Endothelial cell (in vitro differentiated cells): Measurements from ENCODE around the gene GRIP1. TPM values are rescaled to one million over a fixed set of nuclear protein-coding genes. Genes with fewer than 3 reads are reported as not detected.

Source experiments
- DNase-seq: peaks from one replicate; pipeline ENCODE4 v3.0.0; 2021; ENCODE audit warnings: low spot score
- H3K27ac Mint-ChIP-seq: one replicate; pipeline ENCODE4 v1.8.0; 2021; ENCODE audit warnings: mixed read lengths, inconsistent platforms; ENCODE audit not compliant: unreplicated experiment
- H3K27me3 Mint-ChIP-seq: one replicate; pipeline ENCODE4 v1.8.0; 2021; ENCODE audit warnings: mild to moderate bottlenecking, moderate library complexity, mixed read lengths, inconsistent platforms; ENCODE audit not compliant: unreplicated experiment
- H3K36me3 Mint-ChIP-seq: one replicate; pipeline ENCODE4 v1.8.0; 2021; ENCODE audit warnings: mild to moderate bottlenecking, low read depth, mixed read lengths, inconsistent platforms; ENCODE audit not compliant: unreplicated experiment
- H3K4me1 Mint-ChIP-seq: one replicate; pipeline ENCODE4 v1.8.0; 2021; ENCODE audit warnings: mild to moderate bottlenecking, mixed read lengths, inconsistent platforms; ENCODE audit not compliant: unreplicated experiment
- H3K4me3 Mint-ChIP-seq: one replicate; pipeline ENCODE4 v1.8.0; 2021; ENCODE audit warnings: mild to moderate bottlenecking, mixed read lengths, inconsistent platforms; ENCODE audit not compliant: unreplicated experiment
- H3K9me3 Mint-ChIP-seq: one replicate; pipeline ENCODE4 v1.8.0; 2021; ENCODE audit warnings: mixed read lengths, inconsistent platforms; ENCODE audit not compliant: unreplicated experiment
- CTCF ChIP-seq: fragments of 200-600 bp; sonication (generic); IDR thresholded peaks from one replicate; pipeline ENCODE4 v1.5.0; 2021; ENCODE audit warnings: antibody characterized with exemption; ENCODE audit not compliant: unreplicated experiment
- total RNA-seq: library from RNA; stranded (reverse); fragmentation: NEBNext Ultra II Directional; extraction: Animal tissue kit (Norgen Biotek cat#: 25700); gene quantifications from one replicate; pipeline ENCODE4 v1.2.1, GENCODE V29; 2021; ENCODE audit not compliant: unreplicated experiment

Gene GRIP1
- total RNA-seq, 1 donor from 2014 or later, result 36.2 TPM

- H3K9me3 Mint-ChIP-seq, result no peaks in the 10 kb centered on the region
- no peaks in the 10 kb centered on the region for H3K4me1 Mint-ChIP-seq
- no peak for TF ChIP-seq CTCF
- H3K27me3 Mint-ChIP-seq, result no peaks in the 10 kb centered on the region
- no peak for DNase-seq
- H3K36me3 Mint-ChIP-seq, result no peaks in the 10 kb centered on the region
- H3K4me3 Mint-ChIP-seq, result no peak overlapping the region
- H3K27ac Mint-ChIP-seq, result no peak overlapping the region
These were observed 38.0 kb downstream of the GRIP1 start for GRCh38 chr12:66640691-66641460.

- no peak for DNase-seq
- no peaks in the 10 kb centered on the region for H3K4me1 Mint-ChIP-seq
- H3K4me3 Mint-ChIP-seq, result no peak overlapping the region
- no peaks in the 10 kb centered on the region for H3K9me3 Mint-ChIP-seq
- TF ChIP-seq CTCF, result no peak
- H3K27me3 Mint-ChIP-seq, result no peaks in the 10 kb centered on the region
- H3K27ac Mint-ChIP-seq, result no peak overlapping the region
- no peaks in the 10 kb centered on the region for H3K36me3 Mint-ChIP-seq
These were observed 40.2 kb downstream of the GRIP1 start for GRCh38 chr12:66638666-66639065.

GRCh38 chr12:66637699-66638301 lies 41.1 kb downstream of the GRIP1 start:
- no peak for TF ChIP-seq CTCF
- no peaks in the 10 kb centered on the region for H3K36me3 Mint-ChIP-seq
- H3K4me3 Mint-ChIP-seq, result no peak overlapping the region
- no peaks in the 10 kb centered on the region for H3K4me1 Mint-ChIP-seq
- H3K9me3 Mint-ChIP-seq, result no peaks in the 10 kb centered on the region
- no peak overlapping the region for H3K27ac Mint-ChIP-seq
- no peak for DNase-seq
- H3K27me3 Mint-ChIP-seq, result no peaks in the 10 kb centered on the region

- DNase-seq, result no peak
- H3K4me1 Mint-ChIP-seq, result no peaks in the 10 kb centered on the region
- no peaks in the 10 kb centered on the region for H3K36me3 Mint-ChIP-seq
- no peaks in the 10 kb centered on the region for H3K9me3 Mint-ChIP-seq
- no peak for TF ChIP-seq CTCF
- no peaks in the 10 kb centered on the region for H3K27me3 Mint-ChIP-seq
- H3K27ac Mint-ChIP-seq, result no peak overlapping the region
- H3K4me3 Mint-ChIP-seq, result no peak overlapping the region
These were observed 42.1 kb downstream of the GRIP1 start for GRCh38 chr12:66636771-66637170.

GRCh38 chr12:66633676-66634075 lies 45.2 kb downstream of the GRIP1 start:
- H3K4me3 Mint-ChIP-seq, result no peak overlapping the region
- DNase-seq, result no peak
- H3K36me3 Mint-ChIP-seq, result no peaks in the 10 kb centered on the region
- H3K9me3 Mint-ChIP-seq, result no peaks in the 10 kb centered on the region
- TF ChIP-seq CTCF, result no peak
- H3K4me1 Mint-ChIP-seq, result peaks cover 3% of the 10 kb centered on the region
- H3K27ac Mint-ChIP-seq, result no peak overlapping the region
- H3K27me3 Mint-ChIP-seq, result no peaks in the 10 kb centered on the region
